HCT116 (cell line): ENCODE measurements around the gene QPCT. TPM values are rescaled to one million over a fixed set of nuclear protein-coding genes. Genes with fewer than 3 reads are reported as not detected.

Experiments
- ATAC-seq: fragments of 200-7000 bp; cut with Tn5 transposase; 2 replicates; pipeline ENCODE4 v1.9.1; 2020; ENCODE audit warnings: mild to moderate bottlenecking, moderate library complexity
- BruUV-seq: library from RNA; stranded (reverse); fragments of 400-500 nt; replicated peaks from 2 replicates; lab custom pipeline; 2021; lab: Mats Ljungman, UMichigan
- CTCF ChIA-PET: fragments of 300-600 bp; sonication (Branson Sonifier 250); formaldehyde crosslinking; loops from one replicate; lab custom pipeline; 2021; ENCODE audit warnings: antibody characterized with exemption; lab: Charles Lee
- POLR2A ChIA-PET: fragments of 300-600, 350-600 bp; sonication (Branson Sonifier 250); formaldehyde crosslinking; loops from one replicate; lab custom pipeline; 2021; ENCODE audit warnings: antibody characterized with exemption; lab: Charles Lee
- RAD21 ChIA-PET, 2 experiments: fragments of 300-600 bp; sonication (Branson Sonifier 250); formaldehyde crosslinking; loops; one replicate each; lab custom pipeline; 2023; ENCODE audit warnings: low total read pairs in 2 of 2; ENCODE audit not compliant: uncharacterized antibody in 2 of 2, unreplicated experiment in 2 of 2, low non-redundant PET in 1 of 2; lab: Charles Lee
- DNase-seq: peaks from one replicate; pipeline ENCODE4 v3.0.0-alpha.2; 2010; ENCODE audit warnings: low read depth, low spot score
- H2AFZ ChIP-seq: fragments of 200-600 bp; shearing (Covaris generic), sonication (generic); 2 replicates; pipeline ENCODE4 v1.6.1; 2017; ENCODE audit warnings: low read depth, mixed run types, mixed read lengths, antibody characterized with exemption, low read length; ENCODE audit not compliant: poor library complexity, severe bottlenecking
- H3K27ac ChIP-seq: 2 replicates; pipeline ENCODE4 v1.5.1; 2012; ENCODE audit warnings: low read depth, low read length
- H3K27me3 ChIP-seq: fragments of 200-600 bp; sonication (generic); 2 replicates; pipeline ENCODE4 v1.6.1; 2016; ENCODE audit warnings: mixed run types, low read length, mixed read lengths; ENCODE audit not compliant: insufficient read depth
- H3K36me3 ChIP-seq, 2 experiments: fragments of 200-500 bp in 1 of 2; fragments of 200-600 bp in 1 of 2; sonication (Bioruptor generic) in 1 of 2; sonication (generic) in 1 of 2; 2 replicates each; pipeline versions ENCODE4 v1.5.1 to v1.6.1; 2014 to 2016; ENCODE audit warnings: low read length in 2 of 2, inconsistent platforms in 1 of 2, mixed read lengths in 1 of 2, mixed run types in 1 of 2; ENCODE audit not compliant: insufficient read depth in 2 of 2, control insufficient read depth in 1 of 2
- H3K4me1 ChIP-seq, 2 experiments: fragments of 200-600 bp in 1 of 2; sonication (generic) in 1 of 2; 2 replicates each; pipeline versions ENCODE4 v1.5.1 to v1.6.1; 2012 to 2017; ENCODE audit warnings: low read length in 2 of 2, inconsistent platforms in 1 of 2, mild to moderate bottlenecking in 1 of 2, mixed read lengths in 1 of 2, mixed run types in 1 of 2, moderate library complexity in 1 of 2; ENCODE audit not compliant: insufficient read depth in 2 of 2, control insufficient read depth in 1 of 2
- H3K4me2 ChIP-seq: fragments of 200-600 bp; sonication (generic); 2 replicates; pipeline ENCODE4 v1.6.1; 2017; ENCODE audit warnings: mixed run types, low read length, mixed read lengths
- H3K4me3 ChIP-seq, 2 experiments: fragments of 200-600 bp in 1 of 2; sonication (generic) in 1 of 2; replicated peaks in 1 of 2; 2 replicates each; pipeline ENCODE4 v1.5.1; 2011 to 2016; ENCODE audit warnings: low read length in 2 of 2, control low read depth in 1 of 2, low read depth in 1 of 2, mild to moderate bottlenecking in 1 of 2, mixed read lengths in 1 of 2, mixed run types in 1 of 2
- H3K79me2 ChIP-seq: fragments of 200-600 bp; sonication (generic); 2 replicates; pipeline ENCODE4 v1.6.1; 2017; ENCODE audit warnings: mild to moderate bottlenecking, mixed run types, low read length, moderate library complexity, mixed read lengths; ENCODE audit not compliant: insufficient read depth
- H3K9ac ChIP-seq: fragments of 200-600 bp; sonication (generic); 2 replicates; pipeline ENCODE4 v1.6.1; 2016; ENCODE audit warnings: low read length, mixed read lengths
- H3K9me2 ChIP-seq: fragments of 200-600 bp; sonication (generic), shearing (Covaris generic); 2 replicates; pipeline ENCODE4 v1.6.1; 2017; ENCODE audit warnings: mixed run types, mild to moderate bottlenecking, moderate library complexity; ENCODE audit not compliant: insufficient read depth
- H3K9me3 ChIP-seq, 2 experiments: fragments of 200-500 bp in 1 of 2; fragments of 200-600 bp in 1 of 2; sonication (Bioruptor generic) in 1 of 2; sonication (generic) in 1 of 2; 2 replicates each; pipeline ENCODE4 v1.6.1; 2014 to 2017; ENCODE audit warnings: low read length in 2 of 2, mixed read lengths in 2 of 2, inconsistent platforms in 1 of 2, low read depth in 1 of 2, mild to moderate bottlenecking in 1 of 2, mixed run types in 1 of 2, moderate library complexity in 1 of 2; ENCODE audit not compliant: control insufficient read depth in 1 of 2, insufficient read depth in 1 of 2
- H4K20me1 ChIP-seq: fragments of 200-600 bp; sonication (generic), shearing (Covaris generic); 2 replicates; pipeline ENCODE4 v1.6.1; 2017; ENCODE audit warnings: mixed run types, mild to moderate bottlenecking, moderate library complexity; ENCODE audit not compliant: insufficient read depth
- CBX3 ChIP-seq: IDR thresholded peaks from 2 replicates; pipeline ENCODE4 v1.6.1; 2012; ENCODE audit warnings: low read depth
- EGR1 ChIP-seq: IDR thresholded peaks from 2 replicates; pipeline ENCODE4 v1.6.1; 2012; ENCODE audit warnings: low read depth
- EZH2 ChIP-seq: fragments of 200-600 bp; sonication (generic); IDR thresholded peaks from 2 replicates; pipeline ENCODE4 v1.6.1; 2017; ENCODE audit warnings: antibody characterized with exemption, mixed run types
- EZH2phosphoT487 ChIP-seq: fragments of 200-600 bp; IDR thresholded peaks from 2 replicates; pipeline ENCODE4 v1.6.1; 2018; ENCODE audit warnings: antibody characterized with exemption, borderline replicate concordance
- FOSL1 ChIP-seq: IDR thresholded peaks from 2 replicates; pipeline ENCODE4 v1.6.1; 2012; ENCODE audit warnings: low read depth
- POLR2AphosphoS5 ChIP-seq: IDR thresholded peaks from 2 replicates; pipeline ENCODE4 v1.6.1; 2011; ENCODE audit warnings: mild to moderate bottlenecking, low read depth, low read length, moderate library complexity
- SIN3A ChIP-seq: IDR thresholded peaks from 2 replicates; pipeline ENCODE4 v1.6.1; 2012; ENCODE audit warnings: low read depth
- SP1 ChIP-seq: IDR thresholded peaks from 2 replicates; pipeline ENCODE4 v1.6.1; 2012; ENCODE audit warnings: low read depth
- SRF ChIP-seq: IDR thresholded peaks from 2 replicates; pipeline ENCODE4 v1.6.1; 2012; ENCODE audit warnings: low read depth
- ZFX ChIP-seq: fragments of 450-650 bp; IDR thresholded peaks from 2 replicates; pipeline ENCODE4 v1.6.1; 2017
- ZNF274 ChIP-seq: fragments of 200-500 bp; sonication (Bioruptor generic); IDR thresholded peaks from 2 replicates; pipeline ENCODE4 v1.6.1; 2014; ENCODE audit warnings: mild to moderate bottlenecking, low read depth, low read length, inconsistent platforms
- intact Hi-C: fragments of 100-400 bp; cut with micrococcal nuclease; formaldehyde crosslinking; loops from 2 replicates; pipeline ENCODE4 v1.10.0; 2022
- total RNA-seq: library from RNA; stranded (reverse); gene quantifications from one replicate; pipeline ENCODE4 v1.2.1, GENCODE V29; 2021; ENCODE audit not compliant: unreplicated experiment
- TF ChIP-seq, protein P1 (sequence below), 3 experiments: fragments of 200-600 bp in 1 of 3; sonication (generic) in 1 of 3; IDR thresholded peaks in 2 of 3; conservative IDR thresholded peaks in 1 of 3; 2 replicates each; pipeline ENCODE4 v1.5.1; 2012 to 2017; ENCODE audit warnings: low read depth in 2 of 3, low read length in 2 of 3, antibody characterized with exemption in 1 of 3, borderline replicate concordance in 1 of 3, control low read depth in 1 of 3, mild to moderate bottlenecking in 1 of 3, mixed read lengths in 1 of 3, mixed run types in 1 of 3, moderate library complexity in 1 of 3; ENCODE audit not compliant: insufficient read depth in 1 of 3
- TF ChIP-seq, protein P2 (sequence below): IDR thresholded peaks from 2 replicates; pipeline ENCODE4 v1.6.1; 2012
- TF ChIP-seq, protein P3 (sequence below): IDR thresholded peaks from 2 replicates; pipeline ENCODE4 v1.6.1; 2011; ENCODE audit warnings: mild to moderate bottlenecking, low read length, moderate library complexity; ENCODE audit not compliant: insufficient replicate concordance; ENCODE audit errors: extremely low read depth
- TF ChIP-seq, protein P4 (sequence below): IDR thresholded peaks from 2 replicates; pipeline ENCODE4 v1.6.1; 2012

Gene QPCT
- total RNA-seq, 1 experiment from 2014 or later, result not detected

DNA sequence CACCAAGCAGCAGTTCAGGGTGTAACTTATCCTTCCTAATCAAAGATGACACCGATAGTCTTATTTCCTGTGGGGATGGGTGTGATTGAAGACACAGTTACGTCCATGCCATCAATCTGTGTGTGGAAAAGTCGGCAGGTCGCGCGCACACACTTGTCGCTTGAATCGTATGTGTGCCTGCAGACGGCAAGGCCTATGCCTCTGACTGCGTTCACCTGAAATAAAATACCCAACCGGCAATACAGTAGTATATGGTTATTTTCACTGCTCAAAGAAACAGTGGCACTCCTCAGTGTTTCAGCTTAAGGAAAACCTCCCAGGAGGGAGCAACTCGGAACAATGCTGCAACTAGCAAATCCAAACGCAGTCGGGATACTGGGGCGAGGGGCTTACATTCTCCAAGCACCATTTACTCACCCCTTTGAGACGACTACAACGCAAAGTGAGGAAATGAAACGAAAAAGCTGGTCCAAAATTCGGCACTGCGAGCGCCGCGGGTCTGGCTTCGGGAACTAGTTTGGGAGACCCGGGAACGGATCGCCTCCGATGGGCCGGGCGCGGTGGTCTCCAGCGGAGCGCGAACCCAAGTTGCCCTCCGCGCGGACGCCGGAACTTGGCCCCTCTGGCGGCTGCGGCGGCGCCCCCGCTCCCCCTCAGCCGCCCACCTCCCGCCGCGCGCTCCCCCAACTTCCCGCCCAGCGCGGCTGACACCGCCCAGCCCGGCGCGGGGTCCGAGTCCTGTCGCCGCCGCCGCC lies 20.5 kb upstream of the QPCT start:
- H3K9ac ChIP-seq, result peak overlapping the region; percentile 65
- H3K4me2 ChIP-seq, result peak overlapping the region; percentile 93
- no peaks in the 10 kb centered on the region for H3K36me3 ChIP-seq
- RAD21 ChIA-PET, result no interaction called here
- peak overlapping the region; percentile 55 to 70 for H3K4me3 ChIP-seq
- peaks cover 0 to 22% of the 10 kb centered on the region in 2 experiments; a peak in 2 of 4 replicates for H3K4me1 ChIP-seq
- TF ChIP-seq SRF, result no peak
- TF ChIP-seq, protein P1, sequence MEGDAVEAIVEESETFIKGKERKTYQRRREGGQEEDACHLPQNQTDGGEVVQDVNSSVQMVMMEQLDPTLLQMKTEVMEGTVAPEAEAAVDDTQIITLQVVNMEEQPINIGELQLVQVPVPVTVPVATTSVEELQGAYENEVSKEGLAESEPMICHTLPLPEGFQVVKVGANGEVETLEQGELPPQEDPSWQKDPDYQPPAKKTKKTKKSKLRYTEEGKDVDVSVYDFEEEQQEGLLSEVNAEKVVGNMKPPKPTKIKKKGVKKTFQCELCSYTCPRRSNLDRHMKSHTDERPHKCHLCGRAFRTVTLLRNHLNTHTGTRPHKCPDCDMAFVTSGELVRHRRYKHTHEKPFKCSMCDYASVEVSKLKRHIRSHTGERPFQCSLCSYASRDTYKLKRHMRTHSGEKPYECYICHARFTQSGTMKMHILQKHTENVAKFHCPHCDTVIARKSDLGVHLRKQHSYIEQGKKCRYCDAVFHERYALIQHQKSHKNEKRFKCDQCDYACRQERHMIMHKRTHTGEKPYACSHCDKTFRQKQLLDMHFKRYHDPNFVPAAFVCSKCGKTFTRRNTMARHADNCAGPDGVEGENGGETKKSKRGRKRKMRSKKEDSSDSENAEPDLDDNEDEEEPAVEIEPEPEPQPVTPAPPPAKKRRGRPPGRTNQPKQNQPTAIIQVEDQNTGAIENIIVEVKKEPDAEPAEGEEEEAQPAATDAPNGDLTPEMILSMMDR (IDR thresholded peaks at IDR 0.05 in 2 of 3, conservative IDR thresholded peaks at IDR 0.05 in 1 of 3; ENCODE audit: borderline replicate concordance in 1 of 3, insufficient read depth in 1 of 3, low read depth in 2 of 3, low read length in 2 of 3), result no peak
- TF ChIP-seq, protein P2, sequence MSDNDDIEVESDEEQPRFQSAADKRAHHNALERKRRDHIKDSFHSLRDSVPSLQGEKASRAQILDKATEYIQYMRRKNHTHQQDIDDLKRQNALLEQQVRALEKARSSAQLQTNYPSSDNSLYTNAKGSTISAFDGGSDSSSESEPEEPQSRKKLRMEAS, result no peak
- CTCF ChIA-PET, result no interaction called here
- H4K20me1 ChIP-seq, result no peaks in the 10 kb centered on the region
- no peak overlapping the region for H3K27ac ChIP-seq
- no peaks in the 10 kb centered on the region for H3K79me2 ChIP-seq
- ATAC-seq (peak; percentile 41), DNase-seq (no peak)
- peak overlapping the region; percentile 67 for H2AFZ ChIP-seq
- H3K9me2 ChIP-seq, result no peaks in the 10 kb centered on the region
- POLR2A ChIA-PET, result no interaction called here
- H3K27me3 ChIP-seq, result peaks cover 15% of the 10 kb centered on the region
- BruUV-seq, result TSS peak; percentile 55
- intact Hi-C loops, result no loop called here
- H3K9me3 ChIP-seq, result no peaks in the 10 kb centered on the region

DNA sequence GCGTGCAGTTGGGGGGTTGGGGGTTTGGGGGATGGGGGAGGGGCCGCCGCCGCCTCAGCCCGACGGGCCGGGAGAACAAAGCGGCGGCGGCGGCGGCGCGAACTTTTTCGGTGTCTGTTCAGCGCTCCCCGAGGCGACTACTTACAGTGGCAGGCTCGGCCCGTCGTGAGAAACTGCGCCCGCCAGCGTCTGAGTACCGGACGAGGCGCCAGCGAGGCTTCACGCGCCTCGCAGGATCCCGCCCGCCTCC lies 20.0 kb upstream of the QPCT start:
- Histone ChIP-seq H3K4me2 (peak overlapping the region; percentile 93), H3K9ac (peak overlapping the region; percentile 65; the same call in 1 of the 2 replicates)

More for the DNA sequence above, 20.0 kb upstream of the QPCT start:
- Histone ChIP-seq H3K36me3 (no peaks in the 10 kb centered on the region), H2AFZ (no peak overlapping the region), H4K20me1 (no peaks in the 10 kb centered on the region), H3K27me3 (peaks cover 15% of the 10 kb centered on the region), H3K4me1 (peaks cover 0 to 22% of the 10 kb centered on the region in 2 experiments; a peak in 2 of 4 replicates), H3K27ac (no peak overlapping the region), H3K9me3 (no peaks in the 10 kb centered on the region), H3K9me2 (no peaks in the 10 kb centered on the region), H3K79me2 (no peaks in the 10 kb centered on the region), H3K4me3 (peak overlapping the region; percentile 55 to 70; a peak in 3 of 4 replicates)
- intact Hi-C loops, result no loop called here
- TF ChIP-seq, protein P3, sequence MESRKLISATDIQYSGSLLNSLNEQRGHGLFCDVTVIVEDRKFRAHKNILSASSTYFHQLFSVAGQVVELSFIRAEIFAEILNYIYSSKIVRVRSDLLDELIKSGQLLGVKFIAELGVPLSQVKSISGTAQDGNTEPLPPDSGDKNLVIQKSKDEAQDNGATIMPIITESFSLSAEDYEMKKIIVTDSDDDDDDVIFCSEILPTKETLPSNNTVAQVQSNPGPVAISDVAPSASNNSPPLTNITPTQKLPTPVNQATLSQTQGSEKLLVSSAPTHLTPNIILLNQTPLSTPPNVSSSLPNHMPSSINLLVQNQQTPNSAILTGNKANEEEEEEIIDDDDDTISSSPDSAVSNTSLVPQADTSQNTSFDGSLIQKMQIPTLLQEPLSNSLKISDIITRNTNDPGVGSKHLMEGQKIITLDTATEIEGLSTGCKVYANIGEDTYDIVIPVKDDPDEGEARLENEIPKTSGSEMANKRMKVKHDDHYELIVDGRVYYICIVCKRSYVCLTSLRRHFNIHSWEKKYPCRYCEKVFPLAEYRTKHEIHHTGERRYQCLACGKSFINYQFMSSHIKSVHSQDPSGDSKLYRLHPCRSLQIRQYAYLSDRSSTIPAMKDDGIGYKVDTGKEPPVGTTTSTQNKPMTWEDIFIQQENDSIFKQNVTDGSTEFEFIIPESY, result no peak
- TF ChIP-seq SRF (no peak), SIN3A (no peak), POLR2AphosphoS5 (peak; percentile 60), EZH2phosphoT487 (no peak), SP1 (no peak), ZNF274 (no peak), ZFX (no peak), CBX3 (0 out of 2 replicates have a peak, but pooled peaks have one; percentile 2), EGR1 (no peak), EZH2 (no peak), FOSL1 (no peak)
- TF ChIP-seq, protein P4, sequence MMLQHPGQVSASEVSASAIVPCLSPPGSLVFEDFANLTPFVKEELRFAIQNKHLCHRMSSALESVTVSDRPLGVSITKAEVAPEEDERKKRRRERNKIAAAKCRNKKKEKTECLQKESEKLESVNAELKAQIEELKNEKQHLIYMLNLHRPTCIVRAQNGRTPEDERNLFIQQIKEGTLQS, result no peak
- ATAC-seq, result no peak
- ChIA-PET RAD21 (no interaction called here), POLR2A (no interaction called here), CTCF (no interaction called here)
- DNase-seq, result no peak
- BruUV-seq, result no TSS peak
